Muscle layer of colon (tissue), 2 donors: Measurements from ENCODE around the gene CYB5B.

Experiments used
- H3K27ac ChIP-seq: one replicate; pipeline ENCODE4 v1.7.0; 2013; ENCODE audit warnings: low read depth, mild to moderate bottlenecking, low read length, moderate library complexity
- H3K27me3 ChIP-seq, 2 donors: one replicate each; pipeline ENCODE4 v1.7.0; 2013; ENCODE audit warnings: low read length in 2 of 2, mild to moderate bottlenecking in 2 of 2; ENCODE audit not compliant: insufficient read depth in 2 of 2, control insufficient read depth in 1 of 2
- H3K36me3 ChIP-seq: one replicate; pipeline ENCODE4 v1.7.0; 2013; ENCODE audit warnings: mild to moderate bottlenecking, low read length; ENCODE audit not compliant: insufficient read depth
- H3K4me1 ChIP-seq: one replicate; pipeline ENCODE4 v1.7.0; 2013; ENCODE audit warnings: mild to moderate bottlenecking, low read length; ENCODE audit not compliant: insufficient read depth
- H3K4me3 ChIP-seq, 2 donors: one replicate each; pipeline ENCODE4 v1.7.0; 2013; ENCODE audit warnings: low read length in 2 of 2, low read depth in 1 of 2, mild to moderate bottlenecking in 1 of 2, moderate library complexity in 1 of 2
- H3K9ac ChIP-seq: one replicate; pipeline ENCODE4 v1.7.0; 2013; ENCODE audit warnings: low read length
- H3K9me3 ChIP-seq: one replicate; pipeline ENCODE4 v1.7.0; 2013; ENCODE audit warnings: mild to moderate bottlenecking, low read length
- donor health status: abdominal sarcoma.
- donor health status: Adenocarcinoma of cecum.

Gene CYB5B

DNA sequence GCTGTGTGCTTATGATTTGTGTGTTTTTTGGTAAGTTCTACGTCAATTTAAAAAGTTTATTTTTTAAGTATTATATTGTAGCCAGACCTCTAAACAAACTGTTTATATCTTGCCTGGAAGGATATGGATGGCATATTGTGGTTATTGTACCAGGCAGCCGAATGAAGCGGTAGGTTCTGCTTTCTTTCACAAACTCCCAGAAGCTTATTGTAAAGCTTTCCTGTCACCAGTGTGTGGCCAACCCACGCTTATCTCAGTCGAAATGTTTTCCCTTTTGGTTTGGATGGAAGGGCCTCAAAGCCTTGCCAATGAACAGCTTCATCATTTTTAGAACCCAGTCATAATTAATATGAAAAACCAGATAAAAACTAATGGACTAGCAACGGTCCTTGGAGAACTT lies 53.1 kb downstream of the CYB5B start:
- Histone ChIP-seq H3K27me3 (no peaks in the 10 kb centered on the region), H3K9ac (no peak overlapping the region), H3K36me3 (no peaks in the 10 kb centered on the region), H3K4me3 (no peak overlapping the region), H3K9me3 (no peaks in the 10 kb centered on the region), H3K27ac (no peak overlapping the region), H3K4me1 (peaks cover 5% of the 10 kb centered on the region)

GRCh38 chr16:69478685-69479084 lies 54.3 kb downstream of the CYB5B start:
- Histone ChIP-seq H3K4me1 (peaks cover 5% of the 10 kb centered on the region), H3K27ac (no peak overlapping the region), H3K9ac (no peak overlapping the region), H3K9me3 (no peaks in the 10 kb centered on the region), H3K4me3 (no peak overlapping the region), H3K36me3 (no peaks in the 10 kb centered on the region), H3K27me3 (no peaks in the 10 kb centered on the region)

DNA sequence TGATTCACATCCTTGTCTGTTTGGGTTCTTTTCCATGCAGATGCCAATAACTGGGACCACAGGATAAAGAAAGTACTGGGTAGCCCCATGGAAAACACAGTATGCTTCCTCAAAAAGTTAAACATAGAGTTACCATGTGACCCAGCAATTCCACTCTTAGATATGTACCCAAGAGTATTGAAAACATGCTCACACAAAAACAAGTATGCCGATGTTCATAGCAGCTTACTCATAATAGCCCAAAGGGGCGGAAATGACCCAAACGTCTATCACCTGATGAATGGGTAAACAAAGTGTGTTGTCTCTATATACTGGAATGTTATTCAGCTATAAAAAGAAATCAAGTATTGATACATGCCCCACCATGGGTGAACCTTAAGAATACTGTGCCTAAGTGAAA lies 55.4 kb downstream of the CYB5B start:
- Histone ChIP-seq H3K9ac (no peak overlapping the region), H3K27me3 (no peaks in the 10 kb centered on the region), H3K4me3 (no peak overlapping the region), H3K4me1 (peaks cover 5% of the 10 kb centered on the region), H3K9me3 (no peaks in the 10 kb centered on the region), H3K27ac (no peak overlapping the region), H3K36me3 (no peaks in the 10 kb centered on the region)

DNA sequence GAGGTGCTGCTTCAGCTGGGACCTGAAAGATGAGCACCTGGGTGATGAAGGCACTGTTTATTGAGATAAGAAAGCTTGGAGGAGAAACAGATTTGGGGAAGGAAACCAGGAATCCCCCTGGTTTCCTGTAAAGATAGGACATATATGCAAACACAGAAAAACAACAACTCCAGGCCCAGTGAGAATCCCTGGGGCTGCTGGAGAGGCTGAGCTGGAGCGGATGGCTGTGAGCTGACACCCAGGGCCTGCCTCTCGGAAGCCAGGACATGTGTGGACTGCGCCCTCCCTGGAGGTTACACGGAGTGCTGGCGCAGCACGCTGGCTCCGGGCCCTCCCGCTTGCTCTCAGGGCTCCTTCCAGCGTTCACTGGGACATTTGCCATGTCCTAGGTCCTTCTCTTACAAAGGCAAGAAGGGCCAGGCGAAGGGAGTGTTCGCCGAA lies 57.5 kb downstream of the CYB5B start:
- Histone ChIP-seq H3K27me3 (no peaks in the 10 kb centered on the region), H3K4me3 (no peak overlapping the region), H3K9ac (no peak overlapping the region), H3K36me3 (no peaks in the 10 kb centered on the region), H3K4me1 (peaks cover 5% of the 10 kb centered on the region), H3K9me3 (no peaks in the 10 kb centered on the region), H3K27ac (no peak overlapping the region)

- Histone ChIP-seq H3K4me1 (peaks cover 5% of the 10 kb centered on the region), H3K9me3 (no peaks in the 10 kb centered on the region), H3K27ac (peak overlapping the region; percentile 17), H3K4me3 (no peak overlapping the region), H3K9ac (no peak overlapping the region), H3K36me3 (no peaks in the 10 kb centered on the region), H3K27me3 (no peaks in the 10 kb centered on the region)
Measured at GRCh38 chr16:69482410-69482991, 58.1 kb downstream of the CYB5B start.

DNA sequence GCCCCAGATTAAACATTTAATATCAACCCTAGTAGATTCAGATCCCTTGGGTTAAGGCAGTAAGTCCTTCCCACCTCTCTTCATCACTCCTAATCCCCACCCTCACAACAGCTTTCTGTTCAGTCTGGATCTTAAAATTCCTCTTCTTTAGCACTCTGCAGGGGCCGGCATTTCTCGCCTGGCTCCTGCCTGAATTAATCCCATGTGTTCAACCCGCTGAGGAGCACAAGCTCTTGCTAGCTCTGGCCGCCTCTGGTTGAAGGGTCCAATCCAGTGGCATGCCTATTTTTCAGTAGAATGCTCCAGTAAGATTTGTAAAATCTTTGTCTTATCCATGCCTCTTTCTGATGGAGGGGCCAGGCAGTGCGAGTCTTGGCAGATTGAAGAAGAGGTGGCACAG lies 59.2 kb downstream of the CYB5B start:
- Histone ChIP-seq H3K9me3 (no peaks in the 10 kb centered on the region), H3K27ac (no peak overlapping the region), H3K27me3 (no peaks in the 10 kb centered on the region), H3K4me1 (peaks cover 5% of the 10 kb centered on the region), H3K36me3 (no peaks in the 10 kb centered on the region), H3K4me3 (no peak overlapping the region), H3K9ac (no peak overlapping the region)

DNA sequence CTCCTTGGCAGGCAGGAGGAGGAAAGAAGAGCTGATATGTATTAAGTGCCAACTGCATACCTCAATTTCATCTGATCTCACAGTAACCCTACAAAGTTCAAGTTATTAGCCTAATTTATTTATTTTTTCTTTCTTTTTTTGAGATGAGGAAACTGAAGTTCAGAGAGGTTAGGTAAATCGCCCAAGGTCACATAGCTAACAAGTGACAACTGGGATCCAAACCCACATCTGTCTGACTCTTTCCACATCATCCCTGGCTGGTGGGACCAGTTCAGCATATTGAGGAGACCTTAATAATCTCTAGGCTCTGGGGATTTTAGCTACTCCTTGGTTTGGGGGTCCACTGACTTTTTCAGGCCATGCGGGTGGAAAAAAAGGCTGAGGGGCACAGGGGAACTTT lies 60.9 kb downstream of the CYB5B start:
- H3K27ac ChIP-seq, result no peak overlapping the region
- no peak overlapping the region for H3K4me3 ChIP-seq
- H3K9ac ChIP-seq, result no peak overlapping the region
- no peaks in the 10 kb centered on the region for H3K9me3 ChIP-seq
- no peaks in the 10 kb centered on the region for H3K36me3 ChIP-seq
- H3K27me3 ChIP-seq, result no peaks in the 10 kb centered on the region
- H3K4me1 ChIP-seq, result peaks cover 5% of the 10 kb centered on the region

DNA sequence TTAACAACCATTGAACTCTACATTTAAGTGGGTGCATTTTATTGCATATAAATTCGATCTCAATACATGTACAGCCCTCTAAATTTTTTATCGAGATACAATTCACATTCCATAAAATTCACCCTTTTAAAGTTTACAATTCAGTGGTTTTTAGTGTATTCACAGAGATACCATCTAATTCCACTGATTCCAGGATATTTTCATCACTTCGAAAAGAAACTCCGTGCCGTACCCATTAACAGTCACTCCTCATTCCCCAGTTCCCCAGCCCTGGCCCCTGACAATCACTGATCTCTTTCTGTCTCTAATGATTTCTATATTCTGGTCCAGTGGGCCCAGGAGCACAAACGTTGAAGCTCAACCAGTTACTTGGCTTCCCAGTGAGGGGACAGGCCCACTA lies 61.4 kb downstream of the CYB5B start:
- no peak overlapping the region for H3K4me3 ChIP-seq
- no peaks in the 10 kb centered on the region for H3K9me3 ChIP-seq
- no peaks in the 10 kb centered on the region for H3K36me3 ChIP-seq
- no peak overlapping the region for H3K9ac ChIP-seq
- peaks cover 5% of the 10 kb centered on the region for H3K4me1 ChIP-seq
- H3K27ac ChIP-seq, result no peak overlapping the region
- H3K27me3 ChIP-seq, result no peaks in the 10 kb centered on the region

GRCh38 chr16:69486272-69486671 lies 61.9 kb downstream of the CYB5B start:
- peaks cover 5% of the 10 kb centered on the region for H3K4me1 ChIP-seq
- no peaks in the 10 kb centered on the region for H3K36me3 ChIP-seq
- no peak overlapping the region for H3K27ac ChIP-seq
- no peak overlapping the region for H3K9ac ChIP-seq
- no peak overlapping the region for H3K4me3 ChIP-seq
- H3K9me3 ChIP-seq, result no peaks in the 10 kb centered on the region
- no peaks in the 10 kb centered on the region for H3K27me3 ChIP-seq

DNA sequence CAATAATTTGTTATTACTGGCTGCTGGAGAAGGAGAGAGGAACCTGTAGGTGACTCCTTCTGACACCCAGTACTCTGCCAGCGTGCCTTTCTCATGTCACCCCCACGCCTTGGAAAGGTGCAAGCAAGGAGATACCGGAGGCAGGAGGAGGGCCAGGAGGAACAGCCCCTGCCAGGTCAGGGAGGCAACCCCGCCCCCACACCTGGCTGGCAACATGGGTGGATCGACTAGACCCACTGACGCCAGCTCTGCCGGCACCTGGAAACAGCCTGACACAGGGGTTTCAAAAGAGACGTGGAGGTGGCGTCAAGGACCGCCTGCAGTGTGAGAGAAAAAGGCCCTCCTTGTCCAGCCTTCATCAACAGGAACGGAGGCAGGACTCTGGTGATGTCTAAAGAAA lies 62.3 kb downstream of the CYB5B start:
- H3K9me3 ChIP-seq, result no peaks in the 10 kb centered on the region
- peaks cover 3% of the 10 kb centered on the region for H3K4me1 ChIP-seq
- no peak overlapping the region for H3K27ac ChIP-seq
- no peaks in the 10 kb centered on the region for H3K27me3 ChIP-seq
- no peaks in the 10 kb centered on the region for H3K36me3 ChIP-seq
- no peak overlapping the region for H3K9ac ChIP-seq
- no peak overlapping the region for H3K4me3 ChIP-seq

DNA sequence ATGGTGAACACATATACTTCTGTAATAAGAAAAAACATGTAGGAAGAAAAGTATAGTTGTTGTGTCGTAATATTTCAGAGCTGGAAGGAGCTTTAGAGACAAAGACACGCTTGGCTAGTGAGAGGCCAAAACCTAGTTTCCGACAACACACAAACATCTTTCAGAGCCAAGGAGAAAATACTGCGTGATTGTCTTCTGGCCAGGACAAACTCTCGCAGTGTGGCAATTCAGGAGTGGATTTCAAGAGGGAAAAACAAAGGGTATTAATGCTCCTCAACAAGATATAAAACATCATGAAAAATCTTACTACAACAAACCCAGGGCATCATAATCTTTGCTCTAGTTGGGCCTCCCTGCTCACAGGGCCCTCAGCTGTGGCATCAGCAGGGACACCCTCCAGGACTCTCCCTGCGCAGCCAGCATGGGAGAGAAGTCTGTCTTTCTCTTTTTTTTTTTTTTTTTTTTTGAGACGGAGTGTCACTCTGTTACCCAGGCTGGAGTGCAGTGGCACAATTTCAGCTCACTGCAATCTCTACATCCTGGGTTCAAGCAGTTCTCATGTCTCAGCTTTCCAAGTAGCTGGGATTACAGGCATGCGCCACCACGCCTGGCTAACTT lies 66.4 kb downstream of the CYB5B start:
- H3K4me3 ChIP-seq, result no peak overlapping the region
- H3K4me1 ChIP-seq, result no peaks in the 10 kb centered on the region
- H3K27me3 ChIP-seq, result no peaks in the 10 kb centered on the region
- H3K9me3 ChIP-seq, result no peaks in the 10 kb centered on the region
- H3K9ac ChIP-seq, result no peak overlapping the region
- no peaks in the 10 kb centered on the region for H3K36me3 ChIP-seq
- H3K27ac ChIP-seq, result no peak overlapping the region

DNA sequence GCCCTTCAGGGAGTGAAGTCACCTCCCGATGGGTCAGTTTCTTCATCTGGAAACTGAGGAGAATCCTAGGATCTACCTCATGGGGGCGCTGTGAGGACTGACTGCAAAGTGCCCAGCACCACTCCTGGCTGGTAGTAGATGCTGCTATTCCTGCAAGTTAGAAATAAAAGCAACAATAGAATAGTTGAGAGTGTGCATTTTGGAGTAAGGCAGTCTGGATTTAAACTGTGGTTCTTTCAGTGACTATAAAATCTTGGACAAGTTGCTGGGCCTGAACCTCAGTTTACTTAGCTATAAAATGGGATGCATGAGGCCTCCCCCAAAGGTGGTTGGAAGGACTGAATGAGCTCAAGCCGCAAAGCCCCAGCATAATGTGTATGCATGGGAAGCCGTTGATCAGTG lies 70.6 kb downstream of the CYB5B start:
- Histone ChIP-seq H3K9ac (no peak overlapping the region), H3K36me3 (no peaks in the 10 kb centered on the region), H3K27ac (no peak overlapping the region), H3K4me1 (no peaks in the 10 kb centered on the region), H3K9me3 (no peaks in the 10 kb centered on the region), H3K27me3 (no peaks in the 10 kb centered on the region), H3K4me3 (no peak overlapping the region)
